Measurements from ENCODE around the gene CAPN10.

DNA sequence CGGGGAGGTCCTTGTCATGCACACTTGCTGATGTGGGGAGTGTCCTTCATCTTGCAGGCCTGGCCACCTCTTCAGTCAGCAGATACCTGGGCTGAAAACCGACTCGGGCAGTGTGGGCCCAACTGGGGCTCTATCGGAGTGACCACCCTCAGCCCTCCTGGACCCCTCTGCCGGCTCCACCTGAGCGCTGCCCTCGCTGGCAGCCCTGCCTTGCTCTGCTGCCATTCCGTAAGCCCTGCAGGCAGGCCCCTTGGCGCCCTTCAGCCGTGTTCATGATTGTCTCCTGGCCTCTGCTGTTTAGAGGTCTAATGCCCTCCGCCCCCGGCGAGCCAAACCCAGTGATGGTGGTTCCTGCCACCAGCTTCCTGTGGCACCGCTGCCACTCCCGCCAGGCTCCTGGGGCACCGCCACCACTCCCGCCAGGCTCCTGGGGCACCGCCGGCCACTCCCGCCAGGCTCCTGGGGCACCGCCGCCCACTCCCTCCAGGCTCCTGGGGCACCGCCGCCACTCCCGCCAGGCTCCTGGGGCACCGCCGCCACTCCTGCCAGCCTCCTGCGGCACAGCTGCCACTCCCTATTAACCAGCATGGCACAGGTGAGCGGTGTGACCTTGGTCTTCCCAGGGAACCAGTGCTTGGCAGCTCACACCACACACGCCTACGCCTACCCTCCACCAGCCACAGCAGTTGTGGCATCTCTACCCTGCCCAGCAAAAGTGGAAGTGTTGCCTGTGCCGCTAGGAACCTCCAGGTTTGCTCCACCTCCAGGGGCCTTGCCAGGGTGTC lies 15.9 kb downstream of the CAPN10 start:
- TF ChIP-seq, protein P1, sequence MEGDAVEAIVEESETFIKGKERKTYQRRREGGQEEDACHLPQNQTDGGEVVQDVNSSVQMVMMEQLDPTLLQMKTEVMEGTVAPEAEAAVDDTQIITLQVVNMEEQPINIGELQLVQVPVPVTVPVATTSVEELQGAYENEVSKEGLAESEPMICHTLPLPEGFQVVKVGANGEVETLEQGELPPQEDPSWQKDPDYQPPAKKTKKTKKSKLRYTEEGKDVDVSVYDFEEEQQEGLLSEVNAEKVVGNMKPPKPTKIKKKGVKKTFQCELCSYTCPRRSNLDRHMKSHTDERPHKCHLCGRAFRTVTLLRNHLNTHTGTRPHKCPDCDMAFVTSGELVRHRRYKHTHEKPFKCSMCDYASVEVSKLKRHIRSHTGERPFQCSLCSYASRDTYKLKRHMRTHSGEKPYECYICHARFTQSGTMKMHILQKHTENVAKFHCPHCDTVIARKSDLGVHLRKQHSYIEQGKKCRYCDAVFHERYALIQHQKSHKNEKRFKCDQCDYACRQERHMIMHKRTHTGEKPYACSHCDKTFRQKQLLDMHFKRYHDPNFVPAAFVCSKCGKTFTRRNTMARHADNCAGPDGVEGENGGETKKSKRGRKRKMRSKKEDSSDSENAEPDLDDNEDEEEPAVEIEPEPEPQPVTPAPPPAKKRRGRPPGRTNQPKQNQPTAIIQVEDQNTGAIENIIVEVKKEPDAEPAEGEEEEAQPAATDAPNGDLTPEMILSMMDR (IDR thresholded peaks at IDR 0.05; ENCODE audit: insufficient read depth, low read length, poor library complexity, severe bottlenecking) = no peak
- TF ChIP-seq EZH2phosphoT487 (conservative IDR thresholded peaks at IDR 0.05; ENCODE audit: low read length) = no peak

All from SU-DHL-6 (cell line).